WTC11 (cell line): Measurements from ENCODE around the gene SOCS7. TPM values are rescaled to one million over a fixed set of nuclear protein-coding genes. Genes with fewer than 3 reads are reported as not detected.

Source experiments
- ATAC-seq: fragments of 200-7000 bp; cut with Tn5 transposase; 2 replicates; pipeline ENCODE4 v1.10.0; 2021; ENCODE audit warnings: mild to moderate bottlenecking, moderate library complexity
- CTCF ChIA-PET: fragments of 300-600 bp; sonication (Branson Sonifier 250); formaldehyde crosslinking; loops from one replicate; lab custom pipeline; 2021; ENCODE audit warnings: antibody characterized with exemption; lab: Charles Lee
- POLR2A ChIA-PET: fragments of 350-600 bp; sonication (Branson Sonifier 250); formaldehyde crosslinking; loops from one replicate; lab custom pipeline; 2021; ENCODE audit warnings: antibody characterized with exemption; lab: Charles Lee
- DNase-seq: peaks from one replicate; pipeline ENCODE4 v3.0.0; 2021; ENCODE audit warnings: low spot score
- H3K27ac Mint-ChIP-seq: 2 replicates; pipeline ENCODE4 v1.8.0; 2021; ENCODE audit warnings: mixed read lengths
- H3K27me3 Mint-ChIP-seq: 2 replicates; pipeline ENCODE4 v1.8.0; 2021; ENCODE audit warnings: low read depth, mild to moderate bottlenecking, moderate library complexity, mixed read lengths
- H3K36me3 Mint-ChIP-seq: 2 replicates; pipeline ENCODE4 v1.8.0; 2021; ENCODE audit warnings: mixed read lengths
- H3K4me1 Mint-ChIP-seq: 2 replicates; pipeline ENCODE4 v1.8.0; 2022; ENCODE audit warnings: mixed read lengths
- H3K4me3 Mint-ChIP-seq: 2 replicates; pipeline ENCODE4 v1.8.0; 2021; ENCODE audit warnings: mild to moderate bottlenecking, moderate library complexity, mixed read lengths
- H3K9me3 Mint-ChIP-seq: 2 replicates; pipeline ENCODE4 v1.8.0; 2021; ENCODE audit warnings: mixed read lengths
- AFF4 ChIP-seq: sonication (generic); formaldehyde crosslinking; IDR thresholded peaks from 2 replicates; pipeline ENCODE4 v1.8.1; 2023; ENCODE audit warnings: mild to moderate bottlenecking, missing genetic modification reagents, borderline replicate concordance
- ATF6 ChIP-seq: sonication (generic); formaldehyde crosslinking; IDR thresholded peaks from 2 replicates; pipeline ENCODE4 v1.8.1; 2023; ENCODE audit warnings: mild to moderate bottlenecking, missing genetic modification reagents
- GABPB1 ChIP-seq: sonication (generic); formaldehyde crosslinking; IDR thresholded peaks from 2 replicates; pipeline ENCODE4 v1.8.1; 2023; ENCODE audit warnings: mild to moderate bottlenecking, missing genetic modification reagents
- GTF2I ChIP-seq: fragments of 250-450 bp; sonication (Bioruptor Pico); conservative IDR thresholded peaks from 2 replicates; pipeline ENCODE4 v1.4.0; 2021; ENCODE audit warnings: mild to moderate bottlenecking
- HMGA2 ChIP-seq: fragments of 250-450 bp; sonication (Bioruptor Pico); IDR thresholded peaks from 2 replicates; pipeline ENCODE4 v1.4.0; 2021; ENCODE audit warnings: mild to moderate bottlenecking, moderate library complexity
- IRF1 ChIP-seq: sonication (generic); formaldehyde crosslinking; IDR thresholded peaks from 2 replicates; pipeline ENCODE4 v1.8.0; 2023; ENCODE audit warnings: missing genetic modification reagents
- NFATC4 ChIP-seq: fragments of 250-450 bp; sonication (Bioruptor Pico); IDR thresholded peaks from 2 replicates; pipeline ENCODE4 v1.9.0; 2021; ENCODE audit warnings: mild to moderate bottlenecking
- NFYB ChIP-seq: sonication (generic); formaldehyde crosslinking; conservative IDR thresholded peaks from 2 replicates; pipeline ENCODE4 v1.8.0; 2022; ENCODE audit warnings: low read depth, missing genetic modification reagents
- NR1H2 ChIP-seq: sonication (generic); formaldehyde crosslinking; IDR thresholded peaks from 2 replicates; pipeline ENCODE4 v1.9.0; 2021; ENCODE audit warnings: mild to moderate bottlenecking, moderate library complexity, missing genetic modification reagents
- NR3C1 ChIP-seq: sonication (generic); formaldehyde crosslinking; conservative IDR thresholded peaks from 2 replicates; pipeline ENCODE4 v1.8.1; 2023; ENCODE audit warnings: low read depth, mild to moderate bottlenecking, missing genetic modification reagents
- RELA ChIP-seq: sonication (generic); formaldehyde crosslinking; IDR thresholded peaks from 2 replicates; pipeline ENCODE4 v1.8.1; 2022; ENCODE audit warnings: missing genetic modification reagents, mild to moderate bottlenecking, borderline replicate concordance
- STAT6 ChIP-seq: sonication (generic); formaldehyde crosslinking; conservative IDR thresholded peaks from 2 replicates; pipeline ENCODE4 v1.8.1; 2023; ENCODE audit warnings: mild to moderate bottlenecking, low read depth, missing genetic modification reagents, moderate library complexity
- TEAD1 ChIP-seq: sonication (generic); formaldehyde crosslinking; IDR thresholded peaks from 2 replicates; pipeline ENCODE4 v1.8.0; 2022; ENCODE audit warnings: mild to moderate bottlenecking, missing genetic modification reagents
- TP53 ChIP-seq: sonication (generic); formaldehyde crosslinking; IDR thresholded peaks from 2 replicates; pipeline ENCODE4 v1.8.1; 2023; ENCODE audit warnings: mild to moderate bottlenecking, missing genetic modification reagents
- ZNF121 ChIP-seq: sonication (generic); formaldehyde crosslinking; IDR thresholded peaks from 2 replicates; pipeline ENCODE4 v1.8.0; 2023; ENCODE audit warnings: missing genetic modification reagents
- ZNF219 ChIP-seq: sonication (generic); formaldehyde crosslinking; IDR thresholded peaks from 2 replicates; pipeline ENCODE4 v1.8.0; 2023; ENCODE audit warnings: missing genetic modification reagents, mild to moderate bottlenecking, borderline replicate concordance
- ZNF416 ChIP-seq: fragments of 250-450 bp; sonication (Bioruptor Pico); IDR thresholded peaks from 2 replicates; pipeline ENCODE4 v1.9.0; 2021; ENCODE audit warnings: mild to moderate bottlenecking, inconsistent platforms
- total RNA-seq: library from RNA; stranded (reverse); gene quantifications from 3 replicates; pipeline ENCODE4 v1.2.3, GENCODE V29; 2021

Gene SOCS7
- total RNA-seq, 1 experiment from 2014 or later: 33.6 TPM

- no peak for TF ChIP-seq STAT6 (CRISPR knock-in tag)
- TF ChIP-seq, all 79 proteins: peak for 0
Observed at GRCh38 chr17:38355251-38355650, 3.6 kb downstream of the SOCS7 start (continued).

GRCh38 chr17:38357486-38358123 is 6.0 kb downstream of the SOCS7 start:
- ChIA-PET CTCF (interaction anchor here (2.4 to 2.6 kb wide), 2 partner anchors 24 to 46 kb away, joined by 6 to 15 read pairs; no protein-coding TSS in a partner anchor), POLR2A (no interaction called here)
- no peak for ATAC-seq

More at GRCh38 chr17:38357486-38358123, 6.0 kb downstream of the SOCS7 start:
- Mint-ChIP-seq H3K27ac (peak overlapping the region; percentile 60), H3K9me3 (no peaks in the 10 kb centered on the region), H3K4me3 (no peak overlapping the region), H3K4me1 (peaks cover 69% of the 10 kb centered on the region), H3K36me3 (no peaks in the 10 kb centered on the region; the same call in 1 of the 2 replicates), H3K27me3 (no peaks in the 10 kb centered on the region; the same call in 1 of the 2 replicates)
- no peak for TF ChIP-seq ATF6 (CRISPR knock-in tag)
- TF ChIP-seq NFYB (CRISPR knock-in tag): no peak
- no peak for TF ChIP-seq ZNF121 (CRISPR knock-in tag)
- TF ChIP-seq ZNF219 (CRISPR knock-in tag): no peak
- no peak for TF ChIP-seq HMGA2
- TF ChIP-seq AFF4 (CRISPR knock-in tag): no peak
- TF ChIP-seq RELA (CRISPR knock-in tag): no peak
- no peak for TF ChIP-seq TP53 (CRISPR knock-in tag)
- no peak for TF ChIP-seq GTF2I (CRISPR knock-in tag)
- TF ChIP-seq GABPB1 (CRISPR knock-in tag): no peak
- TF ChIP-seq TEAD1 (CRISPR knock-in tag): no peak
- TF ChIP-seq NR3C1 (CRISPR knock-in tag): no peak
- no peak for TF ChIP-seq ZNF416 (CRISPR knock-in tag)
- TF ChIP-seq NR1H2 (CRISPR knock-in tag): no peak
- TF ChIP-seq NFATC4 (CRISPR knock-in tag): no peak
- TF ChIP-seq IRF1 (CRISPR knock-in tag): no peak
- DNase-seq: no peak
